Cardiac atrium fibroblast (primary cell): Measurements from ENCODE around the gene SEMA6B. TPM values are rescaled to one million over a fixed set of nuclear protein-coding genes. Genes with fewer than 3 reads are reported as not detected.

Experiments
- total RNA-seq: library from RNA; depleted of rRNA; stranded (reverse); fragments of >200 nt; gene quantifications from 2 replicates; pipeline ENCODE4 v1.2.3, GENCODE V29; 2015

SEMA6B gene, protein sequence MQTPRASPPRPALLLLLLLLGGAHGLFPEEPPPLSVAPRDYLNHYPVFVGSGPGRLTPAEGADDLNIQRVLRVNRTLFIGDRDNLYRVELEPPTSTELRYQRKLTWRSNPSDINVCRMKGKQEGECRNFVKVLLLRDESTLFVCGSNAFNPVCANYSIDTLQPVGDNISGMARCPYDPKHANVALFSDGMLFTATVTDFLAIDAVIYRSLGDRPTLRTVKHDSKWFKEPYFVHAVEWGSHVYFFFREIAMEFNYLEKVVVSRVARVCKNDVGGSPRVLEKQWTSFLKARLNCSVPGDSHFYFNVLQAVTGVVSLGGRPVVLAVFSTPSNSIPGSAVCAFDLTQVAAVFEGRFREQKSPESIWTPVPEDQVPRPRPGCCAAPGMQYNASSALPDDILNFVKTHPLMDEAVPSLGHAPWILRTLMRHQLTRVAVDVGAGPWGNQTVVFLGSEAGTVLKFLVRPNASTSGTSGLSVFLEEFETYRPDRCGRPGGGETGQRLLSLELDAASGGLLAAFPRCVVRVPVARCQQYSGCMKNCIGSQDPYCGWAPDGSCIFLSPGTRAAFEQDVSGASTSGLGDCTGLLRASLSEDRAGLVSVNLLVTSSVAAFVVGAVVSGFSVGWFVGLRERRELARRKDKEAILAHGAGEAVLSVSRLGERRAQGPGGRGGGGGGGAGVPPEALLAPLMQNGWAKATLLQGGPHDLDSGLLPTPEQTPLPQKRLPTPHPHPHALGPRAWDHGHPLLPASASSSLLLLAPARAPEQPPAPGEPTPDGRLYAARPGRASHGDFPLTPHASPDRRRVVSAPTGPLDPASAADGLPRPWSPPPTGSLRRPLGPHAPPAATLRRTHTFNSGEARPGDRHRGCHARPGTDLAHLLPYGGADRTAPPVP
- total RNA-seq = 9.7 and 15.3 TPM in 2 replicates

DNA sequence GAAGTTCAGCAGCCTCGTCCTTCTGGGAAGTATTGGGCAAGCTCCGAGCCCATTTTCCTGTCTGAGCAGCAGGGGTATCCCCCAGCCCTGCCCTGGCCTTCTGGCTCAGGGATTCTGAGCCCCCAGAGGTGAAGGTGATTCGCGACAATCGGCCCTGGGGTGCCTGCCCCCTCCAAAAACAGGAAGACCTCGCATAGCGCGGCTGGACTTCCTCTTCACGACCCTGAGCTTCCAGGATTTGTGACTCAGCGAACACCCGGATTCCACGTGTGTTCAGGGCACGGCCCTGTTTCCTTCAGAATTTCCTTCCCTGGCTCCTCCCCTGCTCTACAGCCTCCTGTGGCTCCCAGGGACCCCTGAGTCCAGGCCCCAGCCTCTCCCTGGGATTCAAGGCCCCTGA is at the start of gene SEMA6B:
Gene SEMA6B, minus strand, starts transcription at position 116 of the 400 bp plus-strand sequence. CDS start 1,227 bp downstream, outside the sequence.

DNA sequence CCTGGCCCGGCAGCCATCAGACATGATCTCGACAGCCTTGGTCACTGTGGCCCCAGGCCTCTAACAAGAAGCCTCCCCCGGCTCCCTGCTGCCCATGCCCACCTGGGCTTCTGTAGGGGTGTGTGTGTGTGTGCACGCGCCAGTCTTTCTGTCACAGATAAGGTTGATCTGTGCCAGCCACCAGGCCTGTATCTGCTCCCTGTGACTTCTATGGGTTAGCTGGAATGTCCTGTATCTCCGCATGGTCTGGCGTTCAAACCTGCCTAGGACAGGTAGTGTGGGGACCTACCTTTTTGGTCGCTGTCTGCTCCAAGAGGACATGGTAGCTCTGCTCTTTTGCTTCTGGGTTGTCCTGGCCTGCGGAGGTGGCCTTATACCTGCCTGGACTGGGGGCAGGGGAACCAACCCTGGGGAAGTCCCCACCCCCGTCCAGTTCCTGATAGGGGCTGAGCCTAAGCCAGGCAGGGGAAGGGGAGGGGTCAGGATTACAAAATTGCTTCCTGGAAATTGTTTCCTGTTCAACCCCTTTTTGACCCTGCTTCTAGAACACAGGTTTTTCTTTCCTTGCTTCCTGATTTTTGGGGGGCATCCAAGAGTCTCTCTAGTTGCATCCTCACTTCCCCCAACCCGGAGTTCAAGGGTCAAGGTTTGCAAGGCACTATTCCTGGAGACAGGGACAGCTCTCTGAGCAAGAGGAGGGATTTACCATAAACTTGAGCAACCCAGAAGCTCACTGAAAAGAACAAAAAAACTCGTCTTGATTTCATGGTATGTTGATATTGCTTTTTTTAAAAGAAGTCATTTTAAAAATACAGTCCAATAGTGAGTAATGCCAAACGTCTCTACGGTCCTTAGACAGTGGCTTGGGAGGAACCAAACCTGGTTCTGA is 19.5 kb downstream of the SEMA6B start, which contains the start of gene LRG1:
Gene LRG1, minus strand, starts transcription at position 344 of the 889 bp plus-strand sequence. Its CDS starts 23 bp downstream, at position 321.

DNA sequence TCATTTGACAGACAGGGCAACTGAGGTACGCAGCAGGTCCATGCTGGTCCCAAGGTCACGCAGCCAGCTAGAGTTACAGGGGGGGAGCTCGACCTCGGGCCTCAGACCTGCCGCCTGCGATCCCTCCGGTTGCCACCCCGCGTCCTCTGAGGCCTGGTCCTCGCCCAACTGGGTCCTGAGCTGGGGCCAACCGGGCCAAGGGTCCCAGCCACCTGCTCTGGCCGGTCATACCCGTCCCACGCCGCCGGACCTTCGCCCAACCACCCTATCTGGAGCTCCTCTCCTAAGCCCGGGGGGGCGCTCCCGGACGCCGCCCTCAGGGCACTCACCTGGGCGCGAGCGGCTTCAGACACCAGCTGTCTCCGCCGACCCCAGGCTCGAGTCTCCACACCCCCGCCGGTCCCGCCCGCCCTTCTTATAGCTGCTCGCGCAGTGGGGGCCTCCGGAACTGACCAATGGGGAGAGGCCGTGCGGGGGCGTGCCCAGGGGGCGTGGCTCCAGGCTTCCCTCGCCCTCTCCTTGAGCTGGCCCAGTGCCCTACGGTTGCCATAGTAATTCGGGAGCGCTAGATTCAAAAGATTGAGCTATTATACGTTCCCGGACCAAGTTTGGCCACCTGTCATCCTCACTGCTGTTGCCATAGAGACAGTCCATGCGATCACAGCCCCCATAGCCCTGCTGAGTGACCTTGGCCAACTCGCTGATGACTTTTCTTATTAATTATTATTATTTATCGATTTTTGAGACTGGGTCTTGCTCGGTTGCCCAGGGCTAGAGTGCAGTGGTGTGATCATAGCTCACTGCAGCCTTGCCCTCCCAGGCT is 24.4 kb downstream of the SEMA6B start, which contains the start of gene PLIN5:
Gene PLIN5, minus strand, starts transcription at position 389 of the 823 bp plus-strand sequence. CDS start 1,150 bp downstream, outside the sequence.

DNA sequence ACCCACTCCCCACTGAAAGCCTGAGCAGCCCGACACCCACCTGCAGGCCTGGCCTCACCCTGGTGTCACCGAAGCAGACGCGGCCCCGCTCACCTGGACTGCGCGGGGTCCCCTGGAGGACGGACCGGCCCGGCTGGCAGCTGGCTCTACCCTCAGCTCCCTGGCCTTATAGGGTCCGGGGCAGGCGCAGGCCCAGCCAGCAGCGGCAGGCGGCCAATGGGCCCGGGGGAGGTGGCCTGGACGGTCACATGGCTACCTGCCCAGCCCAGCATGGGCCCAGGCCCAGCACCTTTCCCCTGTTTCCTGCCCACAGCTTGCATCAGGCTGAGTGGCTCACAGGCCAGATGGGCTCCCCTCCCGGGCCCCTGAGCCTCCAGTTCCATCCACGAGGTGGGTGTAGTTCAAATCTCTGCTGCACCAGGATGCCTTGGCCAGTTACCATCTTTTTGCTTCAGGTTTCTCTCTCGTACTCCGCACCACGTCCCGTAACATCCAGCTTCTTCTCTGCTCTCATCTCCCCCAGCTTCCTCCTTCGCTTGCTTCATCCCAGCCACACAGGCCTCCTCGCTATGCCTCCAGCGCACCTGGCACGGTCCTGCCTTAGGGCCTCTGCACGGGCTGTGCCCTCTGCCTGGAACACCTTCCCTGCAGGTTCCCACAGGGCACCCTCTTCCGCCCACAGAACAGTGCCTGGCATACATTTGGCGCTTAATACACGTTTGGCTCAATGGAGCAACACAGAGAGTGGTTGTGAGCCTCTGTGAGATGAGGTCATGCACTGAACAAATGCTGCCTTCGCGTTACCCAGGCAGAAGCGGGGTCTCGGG is 40.9 kb downstream of the SEMA6B start, which contains the start of gene PLIN4:
Gene PLIN4, minus strand, starts transcription at position 142 of the 827 bp plus-strand sequence. CDS start 214 bp downstream, outside the sequence.

Other genes starting within 250 kb of the SEMA6B start
- 1.8 and 2.6 TPM in 2 replicates for gene STAP2, start 220.9 kb downstream of the SEMA6B start, total RNA-seq
- 1.3 and 3.4 TPM in 2 replicates for gene MPND, start 216.1 kb downstream of the SEMA6B start, total RNA-seq
- 105 and 109 TPM in 2 replicates for gene SH3GL1, start 159.1 kb downstream of the SEMA6B start, total RNA-seq
- gene CHAF1A, start 157.0 kb downstream of the SEMA6B start, total RNA-seq = 4.5 and 12.5 TPM in 2 replicates
- gene UBXN6, start 101.9 kb downstream of the SEMA6B start, total RNA-seq = 78.9 and 206 TPM in 2 replicates
- gene HDGFL2, start 87.4 kb downstream of the SEMA6B start, total RNA-seq = 52.2 and 53.9 TPM in 2 replicates
- gene PLIN4, start 41.2 kb downstream of the SEMA6B start, total RNA-seq = 0.32 and 0.72 TPM in 2 replicates
- gene PLIN5, start 24.5 kb downstream of the SEMA6B start, total RNA-seq = 1.3 TPM in 2 replicates
- gene LRG1, start 19.6 kb downstream of the SEMA6B start, total RNA-seq = 1.3 and 2.6 TPM in 2 replicates
- gene TNFAIP8L1, start 79.8 kb upstream of the SEMA6B start, total RNA-seq = 5.0 and 7.2 TPM in 2 replicates
- gene MYDGF, start 110.7 kb upstream of the SEMA6B start, total RNA-seq = 129 and 160 TPM in 2 replicates
- gene DPP9, start 164.2 kb upstream of the SEMA6B start, total RNA-seq = 33.9 and 47.1 TPM in 2 replicates
- 8.7 and 12.3 TPM in 2 replicates for gene FEM1A, start 232.1 kb upstream of the SEMA6B start, total RNA-seq